PC-3 (cell line): Measurements from ENCODE around the gene MAD1L1.

ENCODE experiments used
- CTCF ChIP-seq: fragments of 300-600 bp; sonication (generic); conservative IDR thresholded peaks from 2 replicates; pipeline ENCODE4 v1.5.1; 2017; ENCODE audit warnings: antibody characterized with exemption, low read depth, mild to moderate bottlenecking, low read length
- EZH2phosphoT487 ChIP-seq: fragments of 300-600 bp; sonication (generic); IDR thresholded peaks from 2 replicates; pipeline ENCODE4 v1.6.1; 2018; ENCODE audit warnings: mild to moderate bottlenecking, antibody characterized with exemption, low read length, borderline replicate concordance

GRCh38 chr7:1900847-1901246, 331.9 kb downstream of the MAD1L1 start:
- TF ChIP-seq CTCF (no peak), EZH2phosphoT487 (no peak)
